Measurements from ENCODE around the gene SPATA17.
A peak's percentile ranks its signal among the peaks of the same experiment; 100 is the strongest.
"Not testable (repeated sequence)": the region's sequence is repeated elsewhere in the genome, so short reads cannot be mapped to it uniquely, and the experiment has no call there.

Gene SPATA17, protein sequence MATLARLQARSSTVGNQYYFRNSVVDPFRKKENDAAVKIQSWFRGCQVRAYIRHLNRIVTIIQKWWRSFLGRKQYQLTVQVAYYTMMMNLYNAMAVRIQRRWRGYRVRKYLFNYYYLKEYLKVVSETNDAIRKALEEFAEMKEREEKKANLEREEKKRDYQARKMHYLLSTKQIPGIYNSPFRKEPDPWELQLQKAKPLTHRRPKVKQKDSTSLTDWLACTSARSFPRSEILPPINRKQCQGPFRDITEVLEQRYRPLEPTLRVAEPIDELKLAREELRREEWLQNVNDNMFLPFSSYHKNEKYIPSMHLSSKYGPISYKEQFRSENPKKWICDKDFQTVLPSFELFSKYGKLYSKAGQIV

DNA sequence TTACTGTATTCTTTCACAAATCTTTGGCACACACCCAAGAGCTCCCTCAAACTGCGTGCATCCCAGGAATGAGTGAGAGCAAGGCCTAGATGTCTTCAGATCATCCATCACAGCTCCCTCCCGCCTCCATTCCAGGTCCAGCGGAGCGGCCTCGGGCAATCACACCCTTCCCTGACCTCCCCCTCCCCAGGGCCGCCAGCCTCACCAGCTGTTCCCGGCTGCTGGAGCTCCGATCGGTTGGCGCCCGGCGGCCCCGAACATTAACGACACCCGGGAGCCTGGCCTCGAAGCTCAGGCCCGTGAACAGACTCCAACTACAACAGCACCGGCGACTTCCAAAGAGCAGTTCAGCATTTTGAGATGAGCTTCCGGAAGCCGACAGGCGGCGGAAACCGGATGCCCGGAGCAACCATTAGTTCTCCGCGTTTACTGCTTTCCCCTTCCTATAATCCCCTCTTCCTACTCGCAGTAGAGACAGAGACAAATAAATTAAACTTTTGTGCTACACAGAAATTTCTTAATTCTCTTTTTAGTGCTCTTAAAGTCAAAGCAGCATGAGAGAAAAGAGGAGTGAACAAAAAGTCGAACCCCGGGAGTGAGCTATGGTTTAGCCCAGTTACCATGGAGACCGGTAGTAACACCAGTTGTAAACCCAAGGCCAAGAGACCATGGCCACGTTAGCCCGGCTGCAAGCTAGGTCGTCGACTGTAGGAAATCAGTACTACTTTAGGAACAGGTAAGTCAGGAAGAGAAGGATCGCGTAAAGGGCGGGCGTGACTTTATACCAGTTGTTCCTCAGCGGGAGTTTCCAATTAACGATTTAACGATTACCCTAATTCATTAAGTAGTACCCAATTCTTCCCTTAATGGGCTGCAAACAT, at the start of gene SPATA17, which contains the start of gene GPATCH2:
SPATA17 (plus strand) TSS at position 634 of the 881 bp plus-strand sequence; CDS start at position 669, 35 bp downstream.
GPATCH2 (minus strand) TSS at position 380 of the 881 bp plus-strand sequence; CDS start at position 261, 119 bp downstream.
- peak; percentile 83 for DNase-seq (ENCODE audit: low spot score)

DNA sequence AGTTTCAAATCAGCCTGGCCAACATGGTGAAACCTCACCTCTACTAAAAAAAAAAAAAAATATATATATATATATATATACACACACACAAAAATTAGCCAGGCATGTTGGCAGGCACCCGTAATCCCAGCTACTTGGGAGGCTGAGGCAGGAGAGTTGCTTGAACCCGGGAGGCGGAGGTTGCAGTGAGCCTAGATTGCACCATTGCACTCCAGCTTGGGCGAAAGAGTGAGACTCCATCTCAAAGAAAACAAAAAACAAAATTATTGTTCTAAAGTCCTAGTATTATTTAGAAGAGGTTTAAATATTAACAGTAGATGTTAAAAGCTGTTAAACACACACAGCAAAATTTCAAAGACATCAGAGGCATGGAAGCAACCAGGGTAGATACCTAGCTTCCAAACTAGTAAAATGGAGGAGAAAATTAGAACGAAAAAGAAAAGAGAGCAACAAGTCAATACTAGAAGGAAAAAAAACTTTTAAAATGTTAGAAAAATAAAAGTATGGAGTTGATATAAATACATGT, 46.8 kb upstream of the SPATA17 start:
- not testable (repeated sequence) for DNase-seq (ENCODE audit: low spot score)

DNA sequence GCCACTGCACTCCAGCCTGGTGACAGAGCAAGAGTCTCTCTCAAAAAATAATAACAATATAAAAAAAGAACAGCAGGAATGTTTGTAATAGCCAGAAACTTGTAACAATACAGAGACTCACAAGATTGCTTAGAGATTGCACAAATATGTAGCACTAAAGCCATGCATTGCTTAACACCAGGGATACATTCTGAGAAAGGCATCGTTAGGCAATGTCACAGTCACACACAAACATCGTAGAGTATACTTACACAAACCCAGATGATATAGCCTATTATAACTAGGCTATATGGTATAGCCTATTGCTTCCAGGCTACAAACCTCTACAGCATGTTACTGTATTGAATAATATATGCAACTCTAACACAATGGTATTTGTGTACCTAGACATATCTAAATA, 45.6 kb upstream of the SPATA17 start:
- DNase-seq (ENCODE audit: low spot score), result no peak

DNA sequence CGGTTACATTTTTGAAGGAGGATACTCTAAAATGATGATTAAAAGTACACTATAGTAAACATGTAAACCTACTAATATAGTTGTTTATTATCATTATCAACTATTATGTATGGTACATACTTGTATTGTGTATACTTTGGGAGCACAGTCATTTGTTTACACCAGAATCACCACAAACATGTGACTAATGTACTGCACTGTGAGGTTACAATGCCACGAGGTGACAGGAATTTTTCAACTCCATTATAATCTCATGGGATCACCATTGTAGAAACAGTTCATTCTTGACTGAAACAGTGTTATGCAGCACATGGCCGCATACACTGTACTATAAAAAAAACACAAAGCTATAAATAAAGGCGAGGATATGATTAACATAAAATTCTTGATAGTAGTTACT, 44.6 kb upstream of the SPATA17 start:
- DNase-seq (ENCODE audit: low spot score), result no peak

DNA sequence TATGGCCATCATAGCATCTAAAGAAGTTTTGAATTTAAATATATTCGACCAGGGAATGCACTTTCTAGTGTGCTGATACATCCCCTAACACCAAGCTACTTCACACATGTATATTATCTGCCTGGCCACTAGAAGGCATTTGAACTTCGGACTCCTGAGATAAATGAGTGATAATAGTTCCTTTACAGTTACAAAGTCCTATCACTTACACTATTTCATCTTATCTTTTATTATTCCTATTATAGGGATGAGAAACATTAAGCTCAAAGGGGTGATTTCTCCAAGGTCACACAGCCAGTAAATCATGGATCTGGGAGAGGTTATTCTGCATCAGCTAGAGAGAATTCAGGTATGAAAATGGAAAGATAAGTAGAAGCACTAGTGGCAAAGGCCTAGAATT, 40.5 kb upstream of the SPATA17 start:
- no peak for DNase-seq (ENCODE audit: low spot score)

DNA sequence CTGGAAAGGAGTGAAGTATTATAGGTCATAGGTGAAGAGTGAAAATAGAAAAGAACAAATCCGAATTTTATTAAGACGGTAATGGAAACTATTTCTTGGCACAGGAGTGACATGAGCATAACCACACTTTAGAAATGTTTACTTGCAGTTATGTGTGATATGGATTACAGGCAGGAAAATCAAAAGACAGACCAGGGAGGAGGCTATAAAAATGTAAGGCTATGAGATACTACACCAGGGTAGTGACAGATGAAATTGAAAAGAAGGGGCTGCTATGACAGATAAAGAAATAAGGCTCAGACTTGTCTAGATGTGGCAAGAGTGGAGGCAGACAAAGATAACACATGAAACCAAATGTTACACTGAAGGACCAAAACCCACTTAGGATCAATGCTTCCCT, 32.0 kb upstream of the SPATA17 start:
- DNase-seq (ENCODE audit: low spot score), result no peak

DNA sequence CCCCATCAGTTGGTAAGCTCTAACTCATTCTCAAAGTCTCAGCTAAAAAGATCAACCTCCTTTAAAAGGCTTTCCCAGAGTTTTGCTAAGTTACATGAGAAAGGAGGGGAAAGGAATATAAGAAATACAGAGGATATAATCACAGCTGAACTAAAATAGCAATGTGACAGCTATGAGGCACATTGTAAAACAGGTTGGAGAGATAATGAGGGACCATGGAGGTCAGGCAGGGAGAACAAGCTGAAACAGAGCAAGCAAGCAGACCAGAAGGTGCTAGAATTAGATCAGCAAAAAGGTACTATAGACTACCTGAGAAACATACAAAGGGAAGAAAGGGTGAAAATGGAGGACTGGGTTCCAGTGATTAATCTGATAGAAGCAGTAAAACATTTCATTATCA, 28.8 kb upstream of the SPATA17 start:
- no peak for DNase-seq (ENCODE audit: low spot score)

DNA sequence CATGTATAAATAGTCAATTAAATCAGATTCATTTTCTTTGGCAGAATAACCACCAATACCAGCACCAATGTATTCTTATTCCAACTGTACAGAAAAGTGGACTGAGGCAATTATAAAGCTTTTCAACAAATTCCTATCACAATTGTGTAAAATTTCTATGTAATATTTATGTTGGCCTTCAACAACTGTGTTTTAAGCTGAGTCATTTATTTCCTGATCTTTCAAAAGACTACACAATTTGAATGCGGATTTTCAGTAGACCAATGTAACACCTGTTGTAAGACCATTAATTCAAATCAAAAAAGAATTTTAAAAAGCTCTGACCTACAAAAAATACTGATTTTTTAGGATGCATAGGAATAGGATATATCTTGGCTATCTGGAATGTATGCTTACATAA, 25.8 kb upstream of the SPATA17 start:
- no peak for DNase-seq (ENCODE audit: low spot score)

DNA sequence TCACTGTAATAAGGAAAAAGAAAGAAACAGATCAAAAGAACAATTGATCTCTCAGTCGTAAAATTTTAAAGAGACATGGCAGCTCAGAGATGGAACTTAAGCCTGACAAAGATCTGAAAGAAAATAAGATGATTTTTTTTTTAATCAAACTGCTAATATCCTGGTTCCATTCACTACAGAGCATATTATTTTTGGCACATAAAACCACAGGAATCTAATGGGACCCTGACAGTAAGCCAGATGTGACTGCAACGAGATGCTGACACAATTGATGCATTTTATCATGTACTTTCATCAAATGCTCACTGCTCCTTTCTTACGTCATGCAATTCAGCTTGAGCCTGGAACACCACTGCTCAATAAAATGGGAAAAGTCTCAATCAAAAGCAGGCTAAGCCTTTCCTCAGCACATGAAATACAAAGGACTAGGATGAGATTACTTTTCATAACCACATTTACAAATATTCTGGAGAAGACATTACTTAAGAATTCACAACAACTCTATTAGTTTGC, 16.9 kb upstream of the SPATA17 start:
- DNase-seq (ENCODE audit: low spot score), result no peak

DNA sequence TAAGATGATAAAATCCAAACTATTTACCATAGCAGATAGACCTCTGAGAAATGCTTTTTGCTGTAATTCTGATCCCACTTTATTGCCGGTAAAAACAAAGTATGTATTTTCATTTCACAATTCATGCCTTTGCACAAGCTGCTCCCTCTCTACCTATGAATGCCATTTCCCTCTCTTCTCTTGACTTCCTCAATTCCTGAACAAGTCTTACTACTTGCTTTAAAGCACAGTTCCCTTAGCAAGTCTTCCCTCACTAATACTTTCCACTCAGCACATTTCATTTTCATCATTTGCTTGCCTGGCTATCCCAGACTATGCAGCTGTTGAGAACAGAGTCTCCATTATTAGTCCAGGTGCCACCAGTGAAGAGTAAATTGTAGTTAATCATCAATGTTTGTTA, 14.0 kb upstream of the SPATA17 start:
- DNase-seq (ENCODE audit: low spot score), result no peak

DNA sequence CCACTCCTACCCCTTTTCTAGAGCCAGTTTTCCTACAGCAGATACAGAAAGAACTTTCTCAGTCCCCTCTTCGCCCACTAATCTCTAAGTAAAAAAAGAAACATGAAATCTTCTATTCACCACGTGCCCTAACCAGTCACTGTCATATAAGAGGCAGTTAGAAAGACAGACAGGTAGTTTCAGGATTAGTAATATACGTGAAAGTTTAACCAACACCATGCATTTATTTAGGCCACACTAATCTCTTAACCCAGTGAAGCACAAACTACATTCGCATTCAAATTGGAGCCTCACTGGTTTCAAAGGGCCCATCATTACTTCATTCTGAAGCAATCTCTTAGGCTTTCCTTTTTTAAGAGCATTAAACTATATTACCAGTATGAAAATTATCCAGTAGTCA, 10.3 kb upstream of the SPATA17 start:
- DNase-seq (ENCODE audit: low spot score), result peak; percentile 76

DNA sequence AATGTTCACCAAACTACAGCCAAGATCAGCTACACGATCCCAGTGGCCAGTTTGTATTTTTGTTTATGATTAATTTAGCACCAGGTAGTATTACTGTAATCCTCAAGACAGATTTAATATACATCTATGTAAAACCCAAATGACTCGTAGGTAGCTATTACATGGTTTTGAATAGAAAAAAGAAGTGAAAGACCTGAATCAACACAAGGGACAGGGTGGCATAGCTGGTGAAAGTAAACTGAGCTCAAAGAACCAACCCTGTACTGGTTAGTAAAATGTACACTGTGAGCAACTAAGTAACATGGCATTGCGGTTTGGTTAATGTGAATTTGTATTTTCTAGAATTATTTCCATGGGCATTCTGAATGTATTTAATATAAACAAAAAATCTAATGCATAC, 9.1 kb upstream of the SPATA17 start:
- peak; percentile 10 for DNase-seq (ENCODE audit: low spot score)

DNA sequence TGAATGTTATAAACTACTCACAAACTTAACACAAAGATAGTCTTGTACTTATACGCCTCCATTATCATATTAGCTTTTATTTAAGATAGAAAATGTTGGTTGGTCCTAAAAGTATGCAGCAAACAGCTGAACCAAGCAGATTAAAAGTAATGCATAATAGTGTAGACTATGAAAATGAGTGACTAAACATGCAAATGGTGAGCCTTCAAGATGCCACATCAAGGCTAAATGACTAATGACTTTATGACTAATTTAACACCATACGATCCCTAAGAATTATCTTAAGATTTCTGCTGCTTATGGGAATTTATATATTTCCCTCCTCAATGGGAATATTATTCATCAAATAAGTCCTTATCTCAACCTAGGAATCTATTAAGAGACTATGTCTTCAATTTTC, 4.8 kb upstream of the SPATA17 start:
- DNase-seq (ENCODE audit: low spot score), result peak; percentile 41

DNA sequence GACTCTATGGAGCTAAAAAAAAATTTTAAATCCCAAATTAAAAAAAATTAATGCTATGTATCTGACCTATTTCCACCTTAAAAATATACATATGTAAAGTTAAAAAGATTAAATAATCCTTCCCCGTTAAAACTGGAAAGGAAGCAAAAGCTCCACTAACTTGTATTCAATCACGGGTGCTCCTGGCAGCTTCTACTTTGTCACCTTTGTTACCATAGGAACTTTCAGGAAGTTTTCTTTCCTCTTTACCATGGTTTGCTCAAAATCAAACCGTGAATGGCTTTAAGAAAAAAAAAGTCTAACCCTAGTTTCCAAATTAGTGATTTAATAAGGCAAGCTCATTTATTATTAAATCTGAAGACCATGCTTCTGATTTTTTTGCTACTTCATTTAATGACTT, 3.7 kb upstream of the SPATA17 start:
- DNase-seq (ENCODE audit: low spot score), result no peak

DNA sequence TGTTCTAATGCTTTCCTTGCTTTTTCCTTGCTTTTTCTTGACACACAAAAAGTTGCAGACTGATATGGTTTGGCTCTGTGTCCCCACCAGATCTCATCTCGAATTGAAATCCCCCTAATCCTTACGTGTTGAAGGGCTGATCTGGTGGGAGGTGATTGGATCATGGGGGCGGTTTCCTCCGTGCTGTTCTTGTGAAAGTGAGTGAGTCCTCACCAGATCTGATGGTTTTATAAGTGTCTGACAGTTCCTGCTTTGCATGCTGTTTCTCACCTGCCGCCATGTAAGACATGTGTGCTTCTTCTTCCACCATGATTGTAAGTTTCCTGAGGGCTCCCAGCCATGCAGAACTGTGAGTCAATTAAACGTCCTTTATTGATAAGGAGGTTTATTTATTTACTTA, 11.3 kb downstream of the SPATA17 start:
- DNase-seq (ENCODE audit: low spot score), result no peak

DNA sequence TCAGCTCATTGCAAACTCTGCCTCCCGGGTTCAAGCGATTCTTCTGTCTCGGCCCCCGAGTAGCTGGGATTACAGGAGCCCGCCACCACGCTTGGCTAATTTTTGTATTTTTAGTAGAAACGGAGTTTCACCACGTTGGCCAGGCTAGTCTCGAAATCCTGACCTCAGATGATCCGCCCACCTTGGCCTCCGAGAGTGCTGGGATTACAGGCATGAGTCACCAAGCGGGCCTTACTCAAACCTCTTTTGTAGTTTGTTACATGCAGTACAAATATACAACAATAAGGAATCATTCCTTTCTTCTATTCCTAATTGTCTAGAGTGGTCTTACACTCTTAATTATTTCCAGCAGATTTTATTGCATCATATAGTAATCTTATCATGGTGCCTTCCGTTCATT, 16.6 kb downstream of the SPATA17 start:
- DNase-seq (ENCODE audit: low spot score), result no peak

DNA sequence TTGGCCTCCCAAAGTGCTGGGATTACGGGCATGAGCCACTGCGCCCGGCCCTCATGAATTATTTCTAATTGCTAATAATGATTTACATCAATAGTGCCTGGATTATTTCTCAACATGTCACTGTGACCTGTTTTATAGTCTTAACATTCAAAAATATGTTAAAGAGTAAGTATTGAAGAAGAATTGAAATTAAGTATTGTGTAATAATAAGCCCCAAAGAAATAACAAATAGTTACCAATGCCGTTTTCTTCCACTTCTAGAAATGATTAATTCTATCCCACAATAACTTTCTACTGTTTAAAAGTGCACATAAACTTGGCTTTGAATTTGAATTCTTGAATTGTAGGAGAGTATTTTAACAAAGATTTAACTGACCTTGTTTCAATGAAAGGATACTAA, 19.5 kb downstream of the SPATA17 start:
- no peak for DNase-seq (ENCODE audit: low spot score)

DNA sequence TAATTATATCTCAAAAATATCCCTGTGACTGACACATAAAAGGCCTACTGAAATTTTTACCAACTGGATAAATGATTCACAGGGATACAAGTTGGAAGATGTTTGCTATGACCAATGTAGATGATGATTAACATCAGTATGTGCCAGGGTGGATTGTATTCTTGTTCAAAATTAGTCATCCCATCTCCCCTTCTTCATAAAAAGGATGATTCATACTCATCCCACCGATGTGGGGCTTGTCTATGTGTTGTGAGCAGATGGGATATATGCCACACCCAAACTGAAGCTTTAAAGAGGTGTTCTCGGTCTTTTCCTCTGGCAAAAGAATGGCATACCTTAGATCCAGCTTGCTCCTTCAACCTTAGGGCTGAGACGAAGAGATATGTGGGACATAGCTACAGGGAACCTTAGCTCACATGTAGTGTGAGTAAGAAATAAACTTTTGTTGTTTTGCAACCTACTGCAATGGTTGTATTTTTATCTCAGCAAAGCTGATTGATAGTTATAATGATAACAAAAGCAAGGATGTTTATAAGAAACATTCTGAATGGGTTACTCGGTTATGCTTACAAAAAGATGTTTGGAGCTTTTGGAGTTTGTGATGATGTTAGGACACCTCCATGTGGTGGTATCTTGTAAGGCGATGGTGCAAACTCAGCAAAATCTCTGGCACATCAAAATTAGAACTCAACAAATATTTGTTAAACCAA, 29.4 kb downstream of the SPATA17 start:
- peak; percentile 9 for DNase-seq (ENCODE audit: low spot score)

DNA sequence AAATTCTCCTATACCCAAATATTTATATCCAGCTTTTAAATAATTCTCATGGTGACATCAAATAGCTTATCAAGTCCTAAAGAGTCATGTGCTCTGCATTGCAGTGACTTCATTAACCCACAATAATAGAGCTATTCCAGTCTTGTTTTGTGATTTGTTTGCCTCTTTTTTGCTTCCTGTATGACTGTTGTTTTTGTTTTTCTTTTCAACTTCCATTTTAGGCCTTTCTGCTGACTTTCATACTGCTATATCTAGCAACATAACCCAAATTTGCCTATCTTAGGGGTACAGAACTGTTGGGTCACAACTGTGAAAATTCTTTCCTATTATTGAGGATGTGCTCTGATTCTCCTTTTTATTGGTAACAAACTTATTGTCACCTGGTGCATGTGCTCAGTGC, 30.3 kb downstream of the SPATA17 start:
- DNase-seq (ENCODE audit: low spot score), result no peak

DNA sequence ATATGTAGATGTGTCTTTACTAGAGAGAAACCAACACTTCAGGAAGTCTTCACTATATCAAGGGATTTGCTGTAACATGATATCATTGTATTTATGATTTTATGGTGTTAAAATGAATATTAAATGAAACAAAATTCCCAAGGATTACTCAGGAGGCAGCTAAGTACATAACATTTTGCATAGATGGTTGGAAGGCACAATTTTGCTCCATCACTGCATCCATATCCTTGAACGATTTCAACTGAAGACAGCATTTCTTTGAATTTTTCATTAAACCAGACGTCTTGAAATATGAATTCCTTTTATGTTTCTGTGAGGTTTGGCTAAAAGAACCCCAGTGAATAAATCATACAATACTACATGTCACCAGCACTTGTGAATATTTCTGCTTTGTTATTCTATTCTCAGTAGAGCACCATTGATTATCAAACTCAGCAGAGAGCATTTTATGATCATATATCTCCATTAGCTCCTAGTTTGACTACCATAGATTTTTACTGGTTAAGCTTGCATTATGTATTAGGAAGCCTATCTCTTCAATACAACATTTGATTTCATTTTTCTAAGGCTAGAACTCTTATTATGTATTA, 37.3 kb downstream of the SPATA17 start:
- DNase-seq (ENCODE audit: low spot score), result no peak

DNA sequence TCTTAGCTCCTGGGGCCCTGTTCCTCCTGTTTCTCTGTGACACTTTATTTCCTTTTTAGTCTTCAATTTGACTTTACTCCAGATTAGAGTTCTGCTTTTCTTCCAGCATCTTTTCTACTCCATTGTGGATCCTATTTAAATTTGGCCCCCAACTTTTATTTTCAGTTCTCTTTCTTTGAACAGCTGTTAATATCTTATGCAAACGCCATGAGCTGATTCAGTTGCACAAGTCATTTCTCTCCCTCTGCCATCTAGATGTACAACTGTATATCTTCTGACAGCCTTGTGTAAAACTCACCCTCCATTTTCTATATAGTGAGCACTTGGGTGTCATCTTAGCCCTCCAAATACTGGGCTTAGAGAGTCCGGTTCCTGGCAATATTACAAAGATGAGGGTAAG, 42.2 kb downstream of the SPATA17 start:
- DNase-seq (ENCODE audit: low spot score), result no peak

Data from activated CD4-positive, alpha-beta T cell treated with anti-CD3 and anti-CD28 coated beads, Interleukin-2, Interleukin-4, amounts not matched to agents 100 ng/mL and 50 ng/mL, durations not matched to agents 16 hours and 8 hours (primary cell).